Measurements from ENCODE around the gene IGSF21.

IGSF21 gene

GRCh38 chr1:18373882-18374493 is 266.4 kb downstream of the IGSF21 start:
- peak; percentile 9 for DNase-seq

- no peak for DNase-seq
Observed at GRCh38 chr1:18376661-18377060, 269.1 kb downstream of the IGSF21 start.

GRCh38 chr1:18380288-18380687 is 272.7 kb downstream of the IGSF21 start:
- DNase-seq, result no peak

- DNase-seq, result no peak
Observed at GRCh38 chr1:18384059-18384458, 276.5 kb downstream of the IGSF21 start.

GRCh38 chr1:18384471-18384870 is 276.9 kb downstream of the IGSF21 start:
- no peak for DNase-seq

- DNase-seq, result peak in 1 of 2 experiments; percentile 18
Observed at GRCh38 chr1:18385239-18385790, 277.7 kb downstream of the IGSF21 start.

- DNase-seq, result no peak
Observed at GRCh38 chr1:18386591-18386990, 279.0 kb downstream of the IGSF21 start.

- DNase-seq, result no peak
Observed at GRCh38 chr1:18387307-18387706, 279.7 kb downstream of the IGSF21 start.

- no peak for DNase-seq
Observed at GRCh38 chr1:18390953-18391352, 283.4 kb downstream of the IGSF21 start.

- no peak for DNase-seq
Observed at GRCh38 chr1:18394563-18395156, 287.1 kb downstream of the IGSF21 start.

GRCh38 chr1:18396247-18396980 is 288.8 kb downstream of the IGSF21 start:
- DNase-seq, result no peak

GRCh38 chr1:18397641-18398040 is 290.0 kb downstream of the IGSF21 start:
- no peak for DNase-seq

GRCh38 chr1:18398791-18399530 is 291.4 kb downstream of the IGSF21 start:
- no peak for DNase-seq

GRCh38 chr1:18400347-18401102 is 292.9 kb downstream of the IGSF21 start:
- no peak for DNase-seq

- DNase-seq, result no peak
Observed at GRCh38 chr1:18401921-18402320, 294.3 kb downstream of the IGSF21 start.

- DNase-seq, result no peak
Observed at GRCh38 chr1:18404460-18404859, 296.9 kb downstream of the IGSF21 start.

- DNase-seq, result no peak
Observed at GRCh38 chr1:18407166-18408045, 299.8 kb downstream of the IGSF21 start.

GRCh38 chr1:18408656-18409370 is 301.2 kb downstream of the IGSF21 start:
- no peak for DNase-seq

- DNase-seq, result no peak
Observed at GRCh38 chr1:18409609-18410237, 302.1 kb downstream of the IGSF21 start.

- no peak for DNase-seq
Observed at GRCh38 chr1:18410407-18410806, 302.8 kb downstream of the IGSF21 start.
